Endothelial cell of umbilical vein (primary cell): ENCODE measurements around the gene RRAS. TPM values are rescaled to one million over a fixed set of nuclear protein-coding genes. Genes with fewer than 3 reads are reported as not detected.

Experiments used
- BruUV-seq: library from RNA; stranded (reverse); fragments of 400-500 nt; replicated peaks from 2 replicates; lab custom pipeline; 2021; lab: Mats Ljungman, UMichigan
- CTCF ChIA-PET: fragments of 300-600, 350-600 bp; sonication (Branson Sonifier 250); formaldehyde crosslinking; loops from one replicate; lab custom pipeline; 2021; ENCODE audit warnings: antibody characterized with exemption, inconsistent platforms; lab: Charles Lee
- POLR2A ChIA-PET: fragments of 300-600, 350-600 bp; sonication (Branson Sonifier 250); formaldehyde crosslinking; loops from one replicate; lab custom pipeline; 2021; ENCODE audit warnings: antibody characterized with exemption, inconsistent platforms; lab: Charles Lee
- DNase-seq: peaks from one replicate; pipeline ENCODE4 v3.0.0-alpha.2; 2011; ENCODE audit warnings: low read depth, low spot score
- FAIRE-seq: peaks from 2 replicates; lab custom pipeline; 2011; peaks lifted over from hg19 to GRCh38; lab: Jason Lieb, UNC
- H2AFZ ChIP-seq: 2 replicates; pipeline ENCODE4 v1.6.0; 2012; ENCODE audit warnings: low read depth, low read length, control low read depth, inconsistent platforms
- H3K27ac ChIP-seq: 2 replicates; pipeline ENCODE4 v1.5.1; 2011; ENCODE audit warnings: low read depth, mild to moderate bottlenecking, control low read depth, low read length, moderate library complexity; ENCODE audit not compliant: insufficient read depth
- H3K27me3 ChIP-seq, 2 experiments: 2 replicates each; pipeline versions ENCODE4 v1.6.0 to v1.6.1; 2011; ENCODE audit warnings: low read length in 2 of 2, mixed read lengths in 1 of 2; ENCODE audit not compliant: control insufficient read depth in 2 of 2, insufficient read depth in 2 of 2
- H3K36me3 ChIP-seq, 2 experiments: 2 replicates in 1 of 2; 3 replicates in 1 of 2; pipeline ENCODE4 v1.5.1; 2011; ENCODE audit warnings: low read length in 2 of 2, mild to moderate bottlenecking in 1 of 2, moderate library complexity in 1 of 2; ENCODE audit not compliant: control insufficient read depth in 2 of 2, insufficient read depth in 2 of 2; ENCODE audit errors: extremely low read depth in 1 of 2
- H3K4me1 ChIP-seq: 3 replicates; pipeline ENCODE4 v1.5.1; 2011; ENCODE audit warnings: mild to moderate bottlenecking, low read length; ENCODE audit not compliant: control insufficient read depth, insufficient read depth; ENCODE audit errors: extremely low read depth
- H3K4me2 ChIP-seq: 2 replicates; pipeline ENCODE4 v1.6.1; 2011; ENCODE audit warnings: low read length, control low read depth, mixed read lengths; ENCODE audit not compliant: insufficient read depth
- H3K4me3 ChIP-seq, 3 experiments: fragments of 200-600 bp in 1 of 3; sonication (generic), shearing (Covaris generic) in 1 of 3; replicated peaks in 1 of 3; 2 replicates each; pipeline ENCODE4 v1.5.1; 2011 to 2016; ENCODE audit warnings: control low read depth in 3 of 3, low read length in 3 of 3, mild to moderate bottlenecking in 2 of 3, inconsistent platforms in 1 of 3, low read depth in 1 of 3, moderate library complexity in 1 of 3; ENCODE audit not compliant: insufficient read depth in 1 of 3
- H3K79me2 ChIP-seq: 2 replicates; pipeline ENCODE4 v1.6.0; 2012; ENCODE audit warnings: low read length, inconsistent platforms; ENCODE audit not compliant: control insufficient read depth, insufficient read depth
- H3K9ac ChIP-seq: replicated peaks from 2 replicates; pipeline ENCODE3; 2011; ENCODE audit warnings: low read length, control low read depth; ENCODE audit not compliant: insufficient read depth; ENCODE audit errors: extremely low read depth
- H3K9me1 ChIP-seq: replicated peaks from 3 replicates; pipeline ENCODE4 v1.6.0; 2011; ENCODE audit warnings: mild to moderate bottlenecking, low read length; ENCODE audit not compliant: control insufficient read depth, insufficient read depth; ENCODE audit errors: extremely low read depth
- H3K9me3 ChIP-seq: replicated peaks from 2 replicates; pipeline ENCODE4 v1.5.1; 2012; ENCODE audit warnings: low read length, inconsistent platforms; ENCODE audit not compliant: control insufficient read depth, insufficient read depth
- H4K20me1 ChIP-seq: replicated peaks from 2 replicates; pipeline ENCODE3; 2011; ENCODE audit warnings: mild to moderate bottlenecking, low read length; ENCODE audit not compliant: control insufficient read depth, insufficient read depth; ENCODE audit errors: extremely low read depth
- EZH2 ChIP-seq: IDR thresholded peaks from 2 replicates; pipeline ENCODE4 v1.6.1; 2012; ENCODE audit warnings: borderline replicate concordance, low read depth, mild to moderate bottlenecking, moderate library complexity, low read length, inconsistent platforms; ENCODE audit not compliant: severe bottlenecking
- FOS ChIP-seq: IDR thresholded peaks from 2 replicates; pipeline ENCODE4 v1.6.1; 2011; ENCODE audit warnings: mild to moderate bottlenecking, low read length, moderate library complexity, borderline replicate concordance; ENCODE audit not compliant: insufficient read depth
- GATA2 ChIP-seq: IDR thresholded peaks from 2 replicates; pipeline ENCODE4 v1.7.0; 2011; ENCODE audit warnings: low read depth, mild to moderate bottlenecking, moderate library complexity, mixed read lengths, low read length; ENCODE audit not compliant: insufficient read length, insufficient read depth
- MAX ChIP-seq: IDR thresholded peaks from 2 replicates; pipeline ENCODE4 v1.6.1; 2011; ENCODE audit not compliant: insufficient read depth, insufficient read length
- POLR2A ChIP-seq: IDR thresholded peaks from 2 replicates; pipeline ENCODE4 v1.6.1; 2012; ENCODE audit warnings: low read depth, mild to moderate bottlenecking, control low read depth, low read length
- dilution Hi-C: fragments of 300-500 bp; cut with MboI; formaldehyde crosslinking; loops from one replicate; pipeline ENCODE4 v1.15.0; 2019; ENCODE audit warnings: low sequenced_read_pairs; ENCODE audit not compliant: extremely low pct_ligation_motif_present
- intact Hi-C: fragments of 100-400 bp; cut with micrococcal nuclease; formaldehyde crosslinking; loops from one replicate; pipeline ENCODE4 v1.10.0; 2022
- polyA plus RNA-seq, 4 experiments: library from polyadenylated mRNA; depleted of rRNA in 3 of 4; stranded (reverse) in 3 of 4; unstranded in 1 of 4; fragments of >200 nt; gene quantifications; 2 replicates each; pipeline versions ENCODE4 v1.2.1 to v1.2.3, GENCODE V29; 2011 to 2012; ENCODE audit warnings: missing spikeins in 1 of 4
- total RNA-seq: library from RNA; stranded (reverse); gene quantifications from 2 replicates; pipeline ENCODE4 v1.2.3, GENCODE V29; 2021

RRAS gene
- total and polyA plus RNA-seq, 2 donors (not counting 3 experiments of a cell fraction or from before 2014, with no cell fraction given) = 89.5 to 250 TPM

DNA sequence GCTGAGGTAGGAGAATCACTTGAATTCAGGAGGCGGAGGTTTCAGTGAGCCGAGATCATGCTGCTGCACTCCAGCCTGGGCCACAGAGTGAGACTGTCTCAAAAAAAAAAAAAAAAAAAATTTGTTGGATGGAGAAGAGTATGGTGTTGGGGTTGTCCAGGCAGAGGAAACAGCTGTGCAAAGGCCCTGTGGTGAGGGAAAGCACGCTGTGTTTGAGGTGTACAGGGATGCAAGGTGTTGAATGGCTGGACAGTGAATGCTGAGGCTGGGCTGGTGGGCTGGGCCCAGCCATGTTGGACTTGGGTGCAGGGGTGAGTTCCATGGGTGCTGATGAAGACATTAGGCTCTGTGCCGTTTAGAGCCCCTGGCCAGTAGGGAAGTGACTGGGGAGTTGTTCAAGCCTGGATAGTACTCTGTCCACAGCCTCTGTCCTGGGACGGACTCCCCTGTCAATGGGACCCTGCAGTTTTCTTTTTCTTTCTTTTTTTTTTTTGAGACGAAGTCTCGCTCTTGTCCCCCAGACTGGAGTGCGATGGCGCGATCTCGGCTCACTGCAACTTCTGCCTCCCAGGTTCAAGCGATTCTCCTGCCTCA is 30.3 kb downstream of the RRAS start:
- no peak overlapping the region for H3K27ac ChIP-seq
- no peaks in the 10 kb centered on the region for H3K9me3 ChIP-seq
- H3K79me2 ChIP-seq = peaks cover 47% of the 10 kb centered on the region
- no peaks in the 10 kb centered on the region for H3K9me1 ChIP-seq
- dilution Hi-C loops (no loop called here), intact Hi-C loops (no loop called here)
- H3K36me3 ChIP-seq = peaks cover 2 to 21% of the 10 kb centered on the region in 2 experiments
- ChIA-PET POLR2A (no interaction called here), CTCF (interaction anchor here (1.1 kb wide), 1 partner anchor 16 kb away, joined by 3 read pairs; no protein-coding TSS in a partner anchor)
- H3K4me3 ChIP-seq = no peak overlapping the region
- no peak overlapping the region for H3K4me2 ChIP-seq
- no peak overlapping the region for H3K9ac ChIP-seq
- DNase-seq (no peak), FAIRE-seq (no peak)
- H3K27me3 ChIP-seq = no peaks in the 10 kb centered on the region
- H4K20me1 ChIP-seq = no peaks in the 10 kb centered on the region
- peaks cover 19% of the 10 kb centered on the region for H3K4me1 ChIP-seq
- no TSS peak for BruUV-seq
- TF ChIP-seq GATA2 = no peak
- H2AFZ ChIP-seq = no peak overlapping the region

DNA sequence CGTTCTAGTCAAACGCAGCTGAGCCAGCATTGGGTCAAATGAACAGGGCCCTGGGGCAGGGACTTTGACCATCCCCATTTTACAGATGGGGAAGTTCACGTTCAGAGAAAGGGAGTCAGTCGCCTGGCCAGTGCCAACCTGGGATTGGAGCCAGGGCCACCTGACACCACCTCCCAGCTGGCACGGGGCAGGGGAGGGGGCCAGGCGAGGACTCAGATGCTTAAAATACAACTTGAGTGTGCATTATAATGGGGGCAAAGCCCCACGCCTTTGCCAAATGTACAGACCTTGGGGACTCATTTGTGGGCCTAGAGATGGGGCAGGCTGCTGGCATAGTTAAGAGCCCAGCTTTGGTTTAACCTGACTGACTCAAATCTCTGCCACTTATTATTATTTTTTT is 34.3 kb downstream of the RRAS start:
- intact Hi-C loops (no loop called here), dilution Hi-C loops (no loop called here)
- H3K79me2 ChIP-seq = peaks cover 45% of the 10 kb centered on the region
- TF ChIP-seq EZH2 = no peak
- TF ChIP-seq POLR2A = no peak
- no peak for TF ChIP-seq GATA2
- TF ChIP-seq FOS = no peak
- TF ChIP-seq MAX = no peak
- no peak overlapping the region for H3K4me3 ChIP-seq
- CTCF ChIA-PET = no interaction called here
- no peak overlapping the region for H3K27ac ChIP-seq
- no peaks in the 10 kb centered on the region for H3K9me1 ChIP-seq
- no peaks in the 10 kb centered on the region for H3K27me3 ChIP-seq
- no peak overlapping the region for H2AFZ ChIP-seq
- H3K4me1 ChIP-seq = no peaks in the 10 kb centered on the region
- H3K36me3 ChIP-seq = peaks cover 5 to 33% of the 10 kb centered on the region in 2 experiments
- H4K20me1 ChIP-seq = no peaks in the 10 kb centered on the region
- no peak for DNase-seq
- H3K9ac ChIP-seq = no peak overlapping the region
- FAIRE-seq = no peak
- BruUV-seq = no TSS peak
- no peaks in the 10 kb centered on the region for H3K9me3 ChIP-seq
- POLR2A ChIA-PET = no interaction called here
- H3K4me2 ChIP-seq = no peak overlapping the region
